ENCODE measurements around the gene LRP5. TPM values are rescaled to one million over a fixed set of nuclear protein-coding genes. Genes with fewer than 3 reads are reported as not detected.

Gene LRP5
- total and polyA plus RNA-seq, 9 donors: 3.1 to 63.8 (median 47.2) TPM

GRCh38 chr11:68317147-68317785 lies 4.9 kb downstream of the LRP5 start:
- WGBS, 3 donors: 76 to 82% (median 82%) methylated on average over 13 to 15 of the region's 15 CpGs
- Histone ChIP-seq H3K27me3 (no peaks in the 10 kb centered on the region), H3K9me3 (no peaks in the 10 kb centered on the region), H3K27ac (no peak overlapping the region), H3K4me3 (no peak overlapping the region), H3K4me1 (ENCODE audit: insufficient read depth) (peaks cover 16% of the 10 kb centered on the region), H3K36me3 (no peaks in the 10 kb centered on the region)
- intact Hi-C loops (cut with DNase I): loop anchor here in 1 of 4 donors (10.0 kb wide), 2 partner anchors 58 to 128 kb away; no protein-coding TSS in a partner anchor
- TF ChIP-seq CTCF (IDR thresholded peaks at IDR 0.05): no peak
- no peak for TF ChIP-seq POLR2A (IDR thresholded peaks at IDR 0.05)
- no peak for TF ChIP-seq EP300 (IDR thresholded peaks at IDR 0.05)
- DNase-seq: no peak

GRCh38 chr11:68321293-68322051 lies 9.1 kb downstream of the LRP5 start:
- H3K27me3 ChIP-seq: no peaks in the 10 kb centered on the region
- no peak overlapping the region for H3K4me3 ChIP-seq
- H3K4me1 ChIP-seq (ENCODE audit: insufficient read depth): peaks cover 3% of the 10 kb centered on the region
- WGBS, 3 donors: 85 to 90% (median 89%) methylated on average over 16 of the region's 16 CpGs
- no peak overlapping the region for H3K27ac ChIP-seq
- intact Hi-C loops (cut with DNase I): loop anchor here in 1 of 4 donors (10.0 kb wide), 1 partner anchor 63 kb away; no protein-coding TSS in a partner anchor
- no peaks in the 10 kb centered on the region for H3K36me3 ChIP-seq
- DNase-seq: no peak
- TF ChIP-seq CTCF (IDR thresholded peaks at IDR 0.05) (no peak), POLR2A (IDR thresholded peaks at IDR 0.05) (no peak), EP300 (IDR thresholded peaks at IDR 0.05) (no peak)
- no peaks in the 10 kb centered on the region for H3K9me3 ChIP-seq

- 91 to 93% (median 92%) methylated on average over 9 of the region's 9 CpGs for WGBS, 3 donors
- DNase-seq: no peak
- no peak for TF ChIP-seq CTCF (IDR thresholded peaks at IDR 0.05)
- TF ChIP-seq EP300 (IDR thresholded peaks at IDR 0.05): no peak
- no peak for TF ChIP-seq POLR2A (IDR thresholded peaks at IDR 0.05)
- intact Hi-C loops (cut with DNase I): loop anchor here in 1 of 4 donors (10.0 kb wide), 1 partner anchor 63 kb away; no protein-coding TSS in a partner anchor
- Histone ChIP-seq H3K9me3 (no peaks in the 10 kb centered on the region), H3K36me3 (no peaks in the 10 kb centered on the region), H3K27me3 (no peaks in the 10 kb centered on the region), H3K27ac (no peak overlapping the region), H3K4me3 (no peak overlapping the region), H3K4me1 (ENCODE audit: insufficient read depth) (peaks cover under 1% of the 10 kb centered on the region)
Measured at GRCh38 chr11:68322052-68322430, 9.7 kb downstream of the LRP5 start.

GRCh38 chr11:68324241-68324640 lies 11.8 kb downstream of the LRP5 start:
- 87 to 92% (median 92%) methylated on average over 9 of the region's 9 CpGs for WGBS, 3 donors
- H3K4me3 ChIP-seq: no peak overlapping the region
- no peak overlapping the region for H3K27ac ChIP-seq
- no peak for DNase-seq
- no peak for TF ChIP-seq CTCF (IDR thresholded peaks at IDR 0.05)
- no peak for TF ChIP-seq EP300 (IDR thresholded peaks at IDR 0.05)
- no peak for TF ChIP-seq POLR2A (IDR thresholded peaks at IDR 0.05)
- H3K9me3 ChIP-seq: no peaks in the 10 kb centered on the region
- H3K36me3 ChIP-seq: no peaks in the 10 kb centered on the region
- H3K4me1 ChIP-seq (ENCODE audit: insufficient read depth): peaks cover 4% of the 10 kb centered on the region
- intact Hi-C loops (cut with DNase I): loop anchor here in 1 of 4 donors (10.0 kb wide), 1 partner anchor 61 kb away; no protein-coding TSS in a partner anchor
- H3K27me3 ChIP-seq: no peaks in the 10 kb centered on the region

Measured in ovary (tissue), 9 donors.